DND-41 (cell line): Measurements from ENCODE around the gene TUBB.
"Not testable (repeated sequence)": the region's sequence is repeated elsewhere in the genome, so short reads cannot be mapped to it uniquely, and the experiment has no call there.

Experiments used
- ATAC-seq: fragments of 200-7000 bp; cut with Tn5 transposase; 3 replicates; pipeline ENCODE4 v1.9.1; 2021; ENCODE audit warnings: low read depth; ENCODE audit not compliant: insufficient read depth
- DNase-seq: peaks from one replicate; pipeline ENCODE4 v3.0.0-alpha.2; 2020
- H2AFZ ChIP-seq: 2 replicates; pipeline ENCODE4 v1.6.0; 2012; ENCODE audit warnings: low read depth, low read length
- H3K27ac ChIP-seq: 2 replicates; pipeline ENCODE4 v1.5.1; 2012; ENCODE audit warnings: low read length, inconsistent platforms
- H3K27me3 ChIP-seq: fragments of 200-600 bp; sonication (generic); 2 replicates; pipeline ENCODE4 v1.6.0; 2012; ENCODE audit warnings: low read length, mild to moderate bottlenecking, inconsistent platforms; ENCODE audit not compliant: insufficient read depth, poor library complexity
- H3K36me3 ChIP-seq: 2 replicates; pipeline ENCODE4 v1.5.1; 2012; ENCODE audit warnings: low read length, inconsistent platforms; ENCODE audit not compliant: insufficient read depth
- H3K4me1 ChIP-seq: 2 replicates; pipeline ENCODE4 v1.5.1; 2012; ENCODE audit warnings: mild to moderate bottlenecking, low read length; ENCODE audit not compliant: insufficient read depth
- H3K4me2 ChIP-seq: 2 replicates; pipeline ENCODE4 v1.6.0; 2012; ENCODE audit warnings: mild to moderate bottlenecking, moderate library complexity, low read length, inconsistent platforms; ENCODE audit not compliant: insufficient read depth
- H3K4me3 ChIP-seq, 2 experiments: fragments of 200-600 bp in 1 of 2; shearing (Covaris generic) in 1 of 2; 2 replicates each; pipeline ENCODE4 v1.5.1; 2012 to 2016; ENCODE audit warnings: inconsistent platforms in 2 of 2, low read length in 2 of 2, mild to moderate bottlenecking in 2 of 2, low read depth in 1 of 2, moderate library complexity in 1 of 2
- H3K79me2 ChIP-seq: 2 replicates; pipeline ENCODE4 v1.6.0; 2012; ENCODE audit warnings: low read length, inconsistent platforms; ENCODE audit not compliant: insufficient read depth
- H3K9ac ChIP-seq: 2 replicates; pipeline ENCODE4 v1.6.0; 2012; ENCODE audit warnings: low read depth, mild to moderate bottlenecking, inconsistent platforms, low read length, moderate library complexity
- H3K9me3 ChIP-seq: 2 replicates; pipeline ENCODE4 v1.5.1; 2012; ENCODE audit warnings: low read length, moderate library complexity, mild to moderate bottlenecking, inconsistent platforms; ENCODE audit not compliant: insufficient read depth, severe bottlenecking
- H4K20me1 ChIP-seq: 2 replicates; pipeline ENCODE4 v1.6.0; 2012; ENCODE audit warnings: low read length; ENCODE audit not compliant: insufficient read depth
- EZH2 ChIP-seq: IDR thresholded peaks from 3 replicates; pipeline ENCODE4 v1.6.1; 2012; ENCODE audit warnings: borderline replicate concordance, low read depth, mild to moderate bottlenecking, moderate library complexity, low read length, inconsistent platforms; ENCODE audit not compliant: severe bottlenecking
- TF ChIP-seq, protein P1 (sequence below): IDR thresholded peaks from 2 replicates; pipeline ENCODE4 v1.5.1; 2012; ENCODE audit warnings: borderline replicate concordance, low read length, moderate library complexity, mild to moderate bottlenecking; ENCODE audit not compliant: poor library complexity, severe bottlenecking; ENCODE audit errors: extremely low read depth

TUBB gene

DNA sequence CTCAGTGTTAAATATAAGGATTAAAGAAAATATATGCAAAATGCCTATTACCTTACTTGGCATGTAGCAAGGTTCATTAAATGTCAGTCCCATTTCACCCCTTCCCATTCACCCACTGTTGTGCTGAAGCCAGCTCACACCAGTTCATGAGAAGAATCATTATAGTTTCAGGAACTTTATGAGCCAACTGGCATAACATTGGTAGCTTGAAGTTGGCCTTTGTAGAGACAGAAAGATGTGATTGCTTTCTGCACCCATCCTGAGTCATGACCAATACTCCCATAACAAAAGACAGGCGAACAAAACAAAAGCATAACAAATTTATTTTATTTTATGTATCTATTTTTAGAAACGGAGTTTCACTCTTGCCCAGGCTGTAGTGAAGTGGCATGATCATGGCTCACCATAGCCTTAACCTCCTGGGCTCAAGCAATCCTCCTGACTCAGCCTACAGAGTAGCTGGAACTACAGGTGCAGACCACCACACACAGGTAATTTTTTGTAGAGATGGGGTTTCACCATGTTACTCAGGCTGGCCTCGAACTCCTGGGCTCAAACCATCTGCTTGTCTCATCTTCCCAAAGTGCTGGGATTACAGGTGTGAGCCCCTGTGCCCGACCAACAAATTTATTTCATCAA lies 41.8 kb downstream of the TUBB start:
- Histone ChIP-seq H3K4me1 (peaks cover 10% of the 10 kb centered on the region), H3K4me2 (no peak overlapping the region), H4K20me1 (no peaks in the 10 kb centered on the region), H2AFZ (no peak overlapping the region), H3K9ac (no peak overlapping the region), H3K27me3 (no peaks in the 10 kb centered on the region), H3K27ac (no peak overlapping the region), H3K9me3 (no peaks in the 10 kb centered on the region), H3K36me3 (no peaks in the 10 kb centered on the region), H3K79me2 (no peaks in the 10 kb centered on the region), H3K4me3 (no peak overlapping the region)
- TF ChIP-seq EZH2 = no peak
- TF ChIP-seq, protein P1, sequence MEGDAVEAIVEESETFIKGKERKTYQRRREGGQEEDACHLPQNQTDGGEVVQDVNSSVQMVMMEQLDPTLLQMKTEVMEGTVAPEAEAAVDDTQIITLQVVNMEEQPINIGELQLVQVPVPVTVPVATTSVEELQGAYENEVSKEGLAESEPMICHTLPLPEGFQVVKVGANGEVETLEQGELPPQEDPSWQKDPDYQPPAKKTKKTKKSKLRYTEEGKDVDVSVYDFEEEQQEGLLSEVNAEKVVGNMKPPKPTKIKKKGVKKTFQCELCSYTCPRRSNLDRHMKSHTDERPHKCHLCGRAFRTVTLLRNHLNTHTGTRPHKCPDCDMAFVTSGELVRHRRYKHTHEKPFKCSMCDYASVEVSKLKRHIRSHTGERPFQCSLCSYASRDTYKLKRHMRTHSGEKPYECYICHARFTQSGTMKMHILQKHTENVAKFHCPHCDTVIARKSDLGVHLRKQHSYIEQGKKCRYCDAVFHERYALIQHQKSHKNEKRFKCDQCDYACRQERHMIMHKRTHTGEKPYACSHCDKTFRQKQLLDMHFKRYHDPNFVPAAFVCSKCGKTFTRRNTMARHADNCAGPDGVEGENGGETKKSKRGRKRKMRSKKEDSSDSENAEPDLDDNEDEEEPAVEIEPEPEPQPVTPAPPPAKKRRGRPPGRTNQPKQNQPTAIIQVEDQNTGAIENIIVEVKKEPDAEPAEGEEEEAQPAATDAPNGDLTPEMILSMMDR = no peak
- no peak for ATAC-seq
- DNase-seq = no peak

DNA sequence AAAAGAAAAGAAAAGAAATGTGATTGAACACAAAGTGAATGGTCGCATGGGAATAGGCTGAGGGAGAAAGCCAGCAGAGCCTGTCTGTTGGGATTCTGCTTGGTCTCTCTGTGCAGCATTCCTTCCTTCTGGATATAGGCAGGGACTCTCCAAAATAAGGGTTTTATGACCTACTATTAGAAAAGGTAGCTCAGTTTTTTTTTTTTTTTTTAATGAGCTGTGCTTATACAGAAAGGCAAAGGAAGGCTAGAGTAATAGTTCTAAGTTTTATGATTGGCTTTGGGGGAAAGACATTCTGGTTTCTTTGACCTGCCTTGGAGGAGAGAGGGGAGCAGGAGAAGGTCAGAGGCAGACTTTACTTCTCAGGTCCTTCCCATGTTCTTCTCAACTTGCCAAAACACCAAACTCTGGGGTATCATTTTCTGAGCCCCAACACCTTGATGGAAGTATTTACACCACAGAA lies 43.0 kb downstream of the TUBB start:
- Histone ChIP-seq H4K20me1 (no peaks in the 10 kb centered on the region), H3K9me3 (no peaks in the 10 kb centered on the region), H3K9ac (no peak overlapping the region), H3K79me2 (no peaks in the 10 kb centered on the region), H3K4me2 (no peak overlapping the region), H2AFZ (0 out of 2 replicates have a peak overlapping the region, but pooled peaks have one; percentile 21), H3K36me3 (no peaks in the 10 kb centered on the region), H3K4me1 (peaks cover 18% of the 10 kb centered on the region), H3K4me3 (no peak overlapping the region), H3K27ac (no peak overlapping the region), H3K27me3 (no peaks in the 10 kb centered on the region)
- ATAC-seq = no peak
- TF ChIP-seq, protein P1 = no peak
- no peak for TF ChIP-seq EZH2
- DNase-seq = no peak

DNA sequence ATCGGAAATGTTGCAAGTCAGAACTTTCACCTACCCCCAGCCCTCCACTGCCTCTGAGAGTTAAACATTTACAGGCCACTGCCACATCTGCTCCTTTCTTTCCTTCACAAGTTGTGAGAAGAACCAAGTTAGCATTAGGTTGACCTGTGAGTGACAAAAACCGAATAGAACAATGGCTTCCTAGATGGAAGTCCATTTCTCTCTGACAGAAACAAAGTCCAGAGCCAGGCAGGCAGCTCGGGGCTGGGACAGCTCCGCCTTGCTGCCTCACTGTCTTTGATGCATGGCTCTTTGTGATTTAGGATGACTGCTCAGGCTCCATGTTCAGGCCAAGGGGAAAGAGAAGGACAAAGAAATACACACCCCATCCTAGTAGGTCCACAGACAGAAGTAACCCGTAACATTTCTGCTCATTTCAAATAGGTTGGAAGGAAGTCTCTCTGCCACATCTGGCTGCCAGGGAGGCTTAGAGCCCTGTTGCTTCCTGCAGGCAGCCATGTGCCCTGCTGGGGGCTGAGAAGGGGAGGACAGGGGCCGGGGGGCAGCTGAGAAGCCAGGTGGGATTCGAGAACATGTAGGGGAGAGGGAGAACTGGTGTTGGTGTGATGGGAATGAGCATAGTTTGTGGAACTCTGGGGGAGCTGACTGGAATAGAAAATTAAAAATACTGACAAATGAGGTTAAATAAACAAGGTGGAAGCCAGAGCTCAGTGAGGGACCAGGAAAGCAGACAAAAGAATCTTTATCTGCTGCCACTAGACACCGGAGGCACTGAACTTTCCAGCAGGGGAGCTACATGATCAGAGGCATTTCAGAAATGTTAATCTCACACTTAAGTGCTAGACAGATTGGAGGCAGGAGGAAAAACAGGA lies 43.7 kb downstream of the TUBB start:
- H3K9ac ChIP-seq = no peak overlapping the region
- no peak overlapping the region for H3K4me3 ChIP-seq
- H3K4me2 ChIP-seq = no peak overlapping the region
- H4K20me1 ChIP-seq = no peaks in the 10 kb centered on the region
- H3K79me2 ChIP-seq = no peaks in the 10 kb centered on the region
- ATAC-seq (peak; percentile 68), DNase-seq (peak; percentile 29)
- H3K4me1 ChIP-seq = peaks cover 24% of the 10 kb centered on the region
- no peaks in the 10 kb centered on the region for H3K27me3 ChIP-seq
- H2AFZ ChIP-seq = 0 out of 2 replicates have a peak overlapping the region, but pooled peaks have one; percentile 21
- no peaks in the 10 kb centered on the region for H3K36me3 ChIP-seq
- TF ChIP-seq EZH2 = no peak
- TF ChIP-seq, protein P1 = peak; percentile 24
- H3K9me3 ChIP-seq = no peaks in the 10 kb centered on the region
- H3K27ac ChIP-seq = no peak overlapping the region

DNA sequence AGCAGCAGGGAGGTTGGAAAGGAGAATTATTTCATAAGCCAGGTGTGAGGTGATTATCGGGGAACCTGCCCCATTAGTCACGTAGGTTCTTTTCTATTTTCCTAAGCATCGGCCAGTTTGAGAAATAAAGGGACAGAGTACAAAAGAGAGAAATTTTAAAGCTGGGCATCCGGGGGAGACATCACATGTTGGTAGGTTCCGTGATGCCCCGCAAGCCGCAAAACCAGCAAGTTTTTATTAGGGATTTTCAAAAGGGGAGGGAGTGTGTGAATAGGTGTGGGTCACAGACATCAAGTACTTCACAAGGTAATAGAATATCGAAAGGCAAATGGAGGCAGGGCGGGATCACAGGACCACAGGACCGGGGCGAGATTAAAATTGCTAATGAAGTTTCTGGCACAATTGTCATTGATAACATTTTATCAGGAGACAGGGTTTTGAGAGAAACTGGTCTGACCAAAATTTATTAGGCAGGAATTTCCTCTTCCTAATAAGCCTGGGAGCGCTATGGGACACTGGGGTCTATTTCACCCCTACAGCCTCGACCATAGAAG lies 44.4 kb downstream of the TUBB start:
- H3K36me3 ChIP-seq, H2AFZ ChIP-seq, H3K4me3 ChIP-seq, H3K79me2 ChIP-seq, H3K27ac ChIP-seq, H3K9me3 ChIP-seq, H3K27me3 ChIP-seq, DNase-seq, ATAC-seq, H3K9ac ChIP-seq, H4K20me1 ChIP-seq, H3K4me2 ChIP-seq: not testable (repeated sequence)
- peaks cover 31% of the 10 kb centered on the region for H3K4me1 ChIP-seq

DNA sequence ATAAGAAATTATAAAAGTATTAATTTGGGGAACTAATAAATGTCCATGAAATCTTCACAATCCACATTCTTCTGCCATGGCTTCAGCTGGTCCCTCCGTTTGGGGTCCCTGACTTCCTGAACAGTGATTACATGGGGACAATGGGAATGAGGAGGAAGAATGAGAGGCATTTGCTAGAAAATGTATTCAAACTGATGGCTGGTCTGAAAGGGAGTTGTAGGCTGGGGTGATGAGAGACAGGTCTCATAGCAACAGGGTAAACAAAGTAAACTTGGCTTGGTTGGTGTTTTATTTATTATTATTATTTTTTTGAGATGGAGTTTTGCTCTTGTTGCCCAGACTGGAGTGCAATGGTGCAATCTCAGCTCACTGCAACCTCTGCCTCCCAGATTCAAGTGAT lies 45.3 kb downstream of the TUBB start:
- not testable (repeated sequence) for H3K9ac ChIP-seq, H3K27ac ChIP-seq, H2AFZ ChIP-seq, H3K9me3 ChIP-seq, H3K27me3 ChIP-seq, H3K4me2 ChIP-seq, H3K4me3 ChIP-seq, DNase-seq, H3K36me3 ChIP-seq, ATAC-seq, H4K20me1 ChIP-seq, H3K79me2 ChIP-seq
- peaks cover 39% of the 10 kb centered on the region for H3K4me1 ChIP-seq
